Liver (tissue), 9 donors: ENCODE data around the gene SMPD2. TPM values are rescaled to one million over a fixed set of nuclear protein-coding genes. Genes with fewer than 3 reads are reported as not detected.
A peak's percentile ranks its signal among the peaks of the same experiment; 100 is the strongest.

Experiments used
- DNase-seq: peaks from one replicate; pipeline ENCODE4 v3.0.0-alpha.2; 2017; ENCODE audit warnings: low spot score
- H3K27ac ChIP-seq, 2 donors: one replicate each; pipeline ENCODE4 v1.7.0; 2013; ENCODE audit warnings: inconsistent platforms in 2 of 2, low read length in 2 of 2, control low read depth in 1 of 2, low read depth in 1 of 2, mild to moderate bottlenecking in 1 of 2
- H3K27me3 ChIP-seq, 4 donors: one replicate each; pipeline versions ENCODE4 v1.6.1 to v1.7.0; 2013; ENCODE audit warnings: low read length in 3 of 4, inconsistent platforms in 1 of 4, mild to moderate bottlenecking in 1 of 4, moderate library complexity in 1 of 4; ENCODE audit not compliant: control insufficient read depth in 4 of 4, insufficient read depth in 4 of 4
- H3K36me3 ChIP-seq, 4 donors: one replicate each; pipeline versions ENCODE4 v1.6.1 to v1.7.0; 2013; ENCODE audit warnings: low read length in 3 of 4, mild to moderate bottlenecking in 3 of 4, low read depth in 1 of 4, moderate library complexity in 1 of 4; ENCODE audit not compliant: control insufficient read depth in 4 of 4, insufficient read depth in 3 of 4
- H3K4me1 ChIP-seq, 4 donors: one replicate each; pipeline versions ENCODE4 v1.6.1 to v1.7.0; 2013; ENCODE audit warnings: low read length in 3 of 4, mild to moderate bottlenecking in 3 of 4, moderate library complexity in 1 of 4; ENCODE audit not compliant: control insufficient read depth in 4 of 4, insufficient read depth in 4 of 4
- H3K4me3 ChIP-seq, 3 donors: one replicate each; pipeline versions ENCODE4 v1.6.1 to v1.7.0; 2013; ENCODE audit warnings: low read length in 3 of 3, control low read depth in 1 of 3, low read depth in 1 of 3, mild to moderate bottlenecking in 1 of 3
- H3K9ac ChIP-seq, 2 donors: one replicate each; pipeline ENCODE4 v1.7.0; 2013; ENCODE audit warnings: low read length in 2 of 2, mild to moderate bottlenecking in 2 of 2, moderate library complexity in 2 of 2, control low read depth in 1 of 2, low read depth in 1 of 2
- H3K9me3 ChIP-seq, 4 donors: one replicate each; pipeline versions ENCODE4 v1.6.1 to v1.7.0; 2013; ENCODE audit warnings: low read length in 3 of 4; ENCODE audit not compliant: control insufficient read depth in 4 of 4
- EGR1 ChIP-seq, 2 donors: IDR thresholded peaks; 2 replicates each; pipeline ENCODE4 v1.6.1; 2016 to 2018; ENCODE audit warnings: antibody characterized with exemption in 2 of 2, low read depth in 2 of 2
- FOXA1 ChIP-seq: IDR thresholded peaks from 2 replicates; pipeline ENCODE4 v1.6.1; 2016; ENCODE audit warnings: antibody characterized with exemption
- FOXA2 ChIP-seq: IDR thresholded peaks from 2 replicates; pipeline ENCODE4 v1.6.1; 2016; ENCODE audit warnings: antibody characterized with exemption
- GABPA ChIP-seq, 2 donors: IDR thresholded peaks in 1 of 2; conservative IDR thresholded peaks in 1 of 2; 2 replicates each; pipeline ENCODE4 v1.6.1; 2016; ENCODE audit warnings: antibody characterized with exemption in 2 of 2, mild to moderate bottlenecking in 1 of 2, moderate library complexity in 1 of 2
- HNF4A ChIP-seq, 2 donors: conservative IDR thresholded peaks; 2 replicates each; pipeline ENCODE4 v1.6.1; 2016; ENCODE audit warnings: antibody characterized with exemption in 2 of 2, mild to moderate bottlenecking in 2 of 2
- HNF4G ChIP-seq: IDR thresholded peaks from 2 replicates; pipeline ENCODE4 v1.6.1; 2016; ENCODE audit warnings: antibody characterized with exemption
- JUND ChIP-seq, 2 donors: IDR thresholded peaks; 2 replicates each; pipeline ENCODE4 v1.6.1; 2016; ENCODE audit warnings: antibody characterized with exemption in 2 of 2
- NR2F2 ChIP-seq: IDR thresholded peaks from 2 replicates; pipeline ENCODE4 v1.6.1; 2016; ENCODE audit warnings: antibody characterized with exemption
- RAD21 ChIP-seq, 2 donors: IDR thresholded peaks; 2 replicates each; pipeline ENCODE4 v1.6.1; 2016; ENCODE audit warnings: antibody characterized with exemption in 2 of 2, mild to moderate bottlenecking in 2 of 2
- RXRA ChIP-seq, 2 donors: IDR thresholded peaks; 2 replicates each; pipeline ENCODE4 v1.6.1; 2017 to 2018; ENCODE audit warnings: antibody characterized with exemption in 2 of 2, mild to moderate bottlenecking in 1 of 2
- SP1 ChIP-seq: IDR thresholded peaks from 2 replicates; pipeline ENCODE4 v1.6.1; 2018; ENCODE audit warnings: antibody characterized with exemption, mild to moderate bottlenecking
- TAF1 ChIP-seq: conservative IDR thresholded peaks from 2 replicates; pipeline ENCODE4 v1.6.1; 2016; ENCODE audit warnings: antibody characterized with exemption, mild to moderate bottlenecking
- YY1 ChIP-seq: IDR thresholded peaks from 2 replicates; pipeline ENCODE4 v1.6.1; 2016; ENCODE audit warnings: antibody characterized with exemption, mild to moderate bottlenecking
- WGBS: extraction: QIAGEN DNeasy Blood & Tissue Kit; methylation state at CpG from one replicate; pipeline ENCODE4 v1.1.7; 2013; 5-methylcytosine and 5-hydroxymethylcytosine counted together
- polyA plus RNA-seq, 2 donors: library from polyadenylated mRNA; stranded (reverse) in 1 of 2; unstranded in 1 of 2; fragments of 200-250 nt in 1 of 2; fragments of >200 nt in 1 of 2; fragmentation: Nextera tagmentation in 1 of 2; extraction: Ambion mirVana in 1 of 2; gene quantifications; one replicate each; pipeline versions ENCODE4 v1.2.1 to v1.2.3, GENCODE V29; 2013 to 2015
- total RNA-seq, 2 donors: library from RNA; depleted of rRNA; stranded (reverse); fragments of >200 nt; gene quantifications; one replicate each; pipeline ENCODE4 v1.2.3, GENCODE V29; 2014
- TF ChIP-seq, protein P1 (sequence below): IDR thresholded peaks from 2 replicates; pipeline ENCODE4 v1.6.1; 2016; ENCODE audit warnings: antibody characterized with exemption, mild to moderate bottlenecking
- TF ChIP-seq, protein P2 (sequence below): IDR thresholded peaks from 2 replicates; pipeline ENCODE4 v1.6.1; 2016; ENCODE audit warnings: antibody characterized with exemption
- TF ChIP-seq, protein P3 (sequence below): IDR thresholded peaks from 2 replicates; pipeline ENCODE4 v1.6.1; 2016; ENCODE audit warnings: antibody characterized with exemption
- TF ChIP-seq, protein P4 (sequence below): IDR thresholded peaks from 2 replicates; pipeline ENCODE4 v1.6.1; 2016; ENCODE audit warnings: antibody characterized with exemption
- TF ChIP-seq, protein P5 (sequence below): fragments of 150-350 bp; IDR thresholded peaks from 2 replicates; pipeline ENCODE4 v1.5.1; 2017; ENCODE audit warnings: improper control_type of control experiment, low read depth, low read length; ENCODE audit not compliant: missing input control
- donor health status: healthy.
- donor health status: healthy.
- donor health status: healthy.
- donor health status: healthy.
- donor health status: healthy.

The SMPD2 gene
- total and polyA plus RNA-seq, 4 donors = 3.3 to 5.1 (median 4.2) TPM

DNA sequence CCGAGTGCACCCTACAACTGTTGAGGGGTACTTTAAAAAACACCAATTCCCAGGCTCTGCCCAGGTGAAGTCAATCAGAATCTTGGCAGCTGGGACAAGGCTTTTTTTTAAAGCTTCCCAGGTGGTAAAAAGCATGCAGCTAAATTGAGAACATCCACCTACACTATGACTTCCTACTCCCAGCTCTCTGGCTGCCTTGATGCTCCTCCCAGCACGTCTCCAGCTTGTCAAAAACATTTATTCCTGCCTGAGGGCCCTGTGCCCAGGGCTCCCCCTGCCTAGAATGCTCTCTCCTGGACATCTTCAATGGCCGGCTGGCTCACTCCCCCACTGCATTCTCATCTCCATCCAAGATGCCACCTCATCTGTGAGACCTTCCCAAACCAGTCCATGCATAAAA is 32.6 kb downstream of the SMPD2 start:
- peaks cover 8 to 35% (median 28%) of the 10 kb centered on the region in 4 donors for H3K36me3 ChIP-seq
- no peak overlapping the region for H3K4me3 ChIP-seq
- 96% methylated on average over 3 of the region's 3 CpGs for WGBS
- H3K9ac ChIP-seq = no peak overlapping the region
- H3K27me3 ChIP-seq = no peaks in the 10 kb centered on the region
- TF ChIP-seq, protein P1, sequence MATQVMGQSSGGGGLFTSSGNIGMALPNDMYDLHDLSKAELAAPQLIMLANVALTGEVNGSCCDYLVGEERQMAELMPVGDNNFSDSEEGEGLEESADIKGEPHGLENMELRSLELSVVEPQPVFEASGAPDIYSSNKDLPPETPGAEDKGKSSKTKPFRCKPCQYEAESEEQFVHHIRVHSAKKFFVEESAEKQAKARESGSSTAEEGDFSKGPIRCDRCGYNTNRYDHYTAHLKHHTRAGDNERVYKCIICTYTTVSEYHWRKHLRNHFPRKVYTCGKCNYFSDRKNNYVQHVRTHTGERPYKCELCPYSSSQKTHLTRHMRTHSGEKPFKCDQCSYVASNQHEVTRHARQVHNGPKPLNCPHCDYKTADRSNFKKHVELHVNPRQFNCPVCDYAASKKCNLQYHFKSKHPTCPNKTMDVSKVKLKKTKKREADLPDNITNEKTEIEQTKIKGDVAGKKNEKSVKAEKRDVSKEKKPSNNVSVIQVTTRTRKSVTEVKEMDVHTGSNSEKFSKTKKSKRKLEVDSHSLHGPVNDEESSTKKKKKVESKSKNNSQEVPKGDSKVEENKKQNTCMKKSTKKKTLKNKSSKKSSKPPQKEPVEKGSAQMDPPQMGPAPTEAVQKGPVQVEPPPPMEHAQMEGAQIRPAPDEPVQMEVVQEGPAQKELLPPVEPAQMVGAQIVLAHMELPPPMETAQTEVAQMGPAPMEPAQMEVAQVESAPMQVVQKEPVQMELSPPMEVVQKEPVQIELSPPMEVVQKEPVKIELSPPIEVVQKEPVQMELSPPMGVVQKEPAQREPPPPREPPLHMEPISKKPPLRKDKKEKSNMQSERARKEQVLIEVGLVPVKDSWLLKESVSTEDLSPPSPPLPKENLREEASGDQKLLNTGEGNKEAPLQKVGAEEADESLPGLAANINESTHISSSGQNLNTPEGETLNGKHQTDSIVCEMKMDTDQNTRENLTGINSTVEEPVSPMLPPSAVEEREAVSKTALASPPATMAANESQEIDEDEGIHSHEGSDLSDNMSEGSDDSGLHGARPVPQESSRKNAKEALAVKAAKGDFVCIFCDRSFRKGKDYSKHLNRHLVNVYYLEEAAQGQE = no peak
- TF ChIP-seq NR2F2 (no peak), TAF1 (no peak), EGR1 (IDR thresholded peaks at IDR 0.05; ENCODE audit: low read depth in 2 of 2) (no peak), FOXA1 (no peak), HNF4A (conservative IDR thresholded peaks at IDR 0.05) (no peak), RXRA (IDR thresholded peaks at IDR 0.05) (no peak)
- TF ChIP-seq, protein P2, sequence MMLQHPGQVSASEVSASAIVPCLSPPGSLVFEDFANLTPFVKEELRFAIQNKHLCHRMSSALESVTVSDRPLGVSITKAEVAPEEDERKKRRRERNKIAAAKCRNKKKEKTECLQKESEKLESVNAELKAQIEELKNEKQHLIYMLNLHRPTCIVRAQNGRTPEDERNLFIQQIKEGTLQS = no peak
- no peak overlapping the region for H3K27ac ChIP-seq
- no peak for DNase-seq
- H3K4me1 ChIP-seq = peaks cover 0 to 6% (median 3%) of the 10 kb centered on the region in 4 donors
- H3K9me3 ChIP-seq = no peaks in the 10 kb centered on the region

DNA sequence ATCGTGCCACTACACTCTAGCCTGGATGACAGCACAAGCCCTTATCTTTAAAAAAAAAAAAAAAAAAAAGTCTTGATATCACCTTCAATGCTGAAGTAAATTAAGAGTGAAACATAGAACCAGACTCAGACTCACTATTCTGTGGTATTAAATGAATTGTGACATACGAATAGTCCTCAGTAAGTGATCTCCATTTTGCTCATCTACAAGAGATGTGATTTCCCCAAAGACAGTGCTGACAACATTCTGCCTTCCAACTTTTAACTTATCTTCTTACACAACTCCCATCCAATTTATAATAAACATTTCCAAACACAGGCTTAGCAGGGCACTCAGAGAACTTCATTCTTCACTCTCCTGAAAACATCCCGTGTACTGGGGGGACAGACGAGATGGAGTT is 34.5 kb downstream of the SMPD2 start:
- H3K36me3 ChIP-seq = peaks cover 8 to 32% (median 24%) of the 10 kb centered on the region in 4 donors
- WGBS = 95% methylated on average over 4 of the region's 4 CpGs

DNA sequence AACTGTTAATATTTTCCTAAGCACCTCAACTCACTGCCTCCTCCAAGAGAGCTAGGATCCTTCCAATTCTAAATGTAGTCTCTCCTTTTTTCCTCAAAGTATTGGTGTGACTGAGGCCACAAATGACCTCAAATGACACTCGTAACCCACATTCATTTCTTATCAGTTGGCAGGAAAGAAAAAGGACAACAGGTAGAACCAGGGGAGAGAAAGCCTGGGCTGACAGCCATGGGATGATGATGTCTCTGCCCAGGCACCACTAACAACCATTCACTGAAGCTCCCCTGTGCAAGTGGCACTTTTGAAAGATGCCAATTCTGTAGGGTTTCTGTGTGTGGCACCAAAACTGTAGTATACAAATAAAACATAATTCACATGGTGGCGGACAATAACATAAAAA is 35.1 kb downstream of the SMPD2 start:
- H3K4me3 ChIP-seq = no peak overlapping the region
- peaks cover 0 to 9% (median 6%) of the 10 kb centered on the region in 4 donors for H3K4me1 ChIP-seq
- 67% methylated on average over 2 of the region's 2 CpGs for WGBS
- no peaks in the 10 kb centered on the region for H3K27me3 ChIP-seq
- no peak overlapping the region for H3K9ac ChIP-seq
- H3K27ac ChIP-seq = no peak overlapping the region
- H3K9me3 ChIP-seq = no peaks in the 10 kb centered on the region
- DNase-seq = no peak
- H3K36me3 ChIP-seq = peaks cover 8 to 27% (median 22%) of the 10 kb centered on the region in 4 donors
- TF ChIP-seq EGR1 (IDR thresholded peaks at IDR 0.05; ENCODE audit: low read depth in 2 of 2) = no peak
- TF ChIP-seq NR2F2 = no peak
- no peak for TF ChIP-seq FOXA2
- TF ChIP-seq GABPA (IDR thresholded peaks at IDR 0.05 in 1 of 2, conservative IDR thresholded peaks at IDR 0.05 in 1 of 2) = no peak
- peak; percentile 27 for TF ChIP-seq SP1
- TF ChIP-seq RXRA (IDR thresholded peaks at IDR 0.05) = peak; percentile 78 to 90
- TF ChIP-seq, protein P3, sequence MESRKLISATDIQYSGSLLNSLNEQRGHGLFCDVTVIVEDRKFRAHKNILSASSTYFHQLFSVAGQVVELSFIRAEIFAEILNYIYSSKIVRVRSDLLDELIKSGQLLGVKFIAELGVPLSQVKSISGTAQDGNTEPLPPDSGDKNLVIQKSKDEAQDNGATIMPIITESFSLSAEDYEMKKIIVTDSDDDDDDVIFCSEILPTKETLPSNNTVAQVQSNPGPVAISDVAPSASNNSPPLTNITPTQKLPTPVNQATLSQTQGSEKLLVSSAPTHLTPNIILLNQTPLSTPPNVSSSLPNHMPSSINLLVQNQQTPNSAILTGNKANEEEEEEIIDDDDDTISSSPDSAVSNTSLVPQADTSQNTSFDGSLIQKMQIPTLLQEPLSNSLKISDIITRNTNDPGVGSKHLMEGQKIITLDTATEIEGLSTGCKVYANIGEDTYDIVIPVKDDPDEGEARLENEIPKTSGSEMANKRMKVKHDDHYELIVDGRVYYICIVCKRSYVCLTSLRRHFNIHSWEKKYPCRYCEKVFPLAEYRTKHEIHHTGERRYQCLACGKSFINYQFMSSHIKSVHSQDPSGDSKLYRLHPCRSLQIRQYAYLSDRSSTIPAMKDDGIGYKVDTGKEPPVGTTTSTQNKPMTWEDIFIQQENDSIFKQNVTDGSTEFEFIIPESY = no peak
- peak; percentile 48 for TF ChIP-seq YY1
- no peak for TF ChIP-seq HNF4G
- TF ChIP-seq RAD21 (IDR thresholded peaks at IDR 0.05) = peak in 1 of 2 donors; percentile 43
- TF ChIP-seq, protein P2 = no peak
- no peak for TF ChIP-seq TAF1
- no peak for TF ChIP-seq FOXA1
- no peak for TF ChIP-seq JUND (IDR thresholded peaks at IDR 0.05)
- TF ChIP-seq, protein P4, sequence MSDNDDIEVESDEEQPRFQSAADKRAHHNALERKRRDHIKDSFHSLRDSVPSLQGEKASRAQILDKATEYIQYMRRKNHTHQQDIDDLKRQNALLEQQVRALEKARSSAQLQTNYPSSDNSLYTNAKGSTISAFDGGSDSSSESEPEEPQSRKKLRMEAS = no peak
- TF ChIP-seq, protein P5, sequence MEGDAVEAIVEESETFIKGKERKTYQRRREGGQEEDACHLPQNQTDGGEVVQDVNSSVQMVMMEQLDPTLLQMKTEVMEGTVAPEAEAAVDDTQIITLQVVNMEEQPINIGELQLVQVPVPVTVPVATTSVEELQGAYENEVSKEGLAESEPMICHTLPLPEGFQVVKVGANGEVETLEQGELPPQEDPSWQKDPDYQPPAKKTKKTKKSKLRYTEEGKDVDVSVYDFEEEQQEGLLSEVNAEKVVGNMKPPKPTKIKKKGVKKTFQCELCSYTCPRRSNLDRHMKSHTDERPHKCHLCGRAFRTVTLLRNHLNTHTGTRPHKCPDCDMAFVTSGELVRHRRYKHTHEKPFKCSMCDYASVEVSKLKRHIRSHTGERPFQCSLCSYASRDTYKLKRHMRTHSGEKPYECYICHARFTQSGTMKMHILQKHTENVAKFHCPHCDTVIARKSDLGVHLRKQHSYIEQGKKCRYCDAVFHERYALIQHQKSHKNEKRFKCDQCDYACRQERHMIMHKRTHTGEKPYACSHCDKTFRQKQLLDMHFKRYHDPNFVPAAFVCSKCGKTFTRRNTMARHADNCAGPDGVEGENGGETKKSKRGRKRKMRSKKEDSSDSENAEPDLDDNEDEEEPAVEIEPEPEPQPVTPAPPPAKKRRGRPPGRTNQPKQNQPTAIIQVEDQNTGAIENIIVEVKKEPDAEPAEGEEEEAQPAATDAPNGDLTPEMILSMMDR = no peak
- peak; percentile 15 to 21 for TF ChIP-seq HNF4A (conservative IDR thresholded peaks at IDR 0.05)

More for the DNA sequence above, 34.5 kb downstream of the SMPD2 start:
- no peak overlapping the region for H3K27ac ChIP-seq
- H3K4me1 ChIP-seq = peaks cover 0 to 9% (median 6%) of the 10 kb centered on the region in 4 donors
- H3K4me3 ChIP-seq = no peak overlapping the region
- TF ChIP-seq RAD21 (IDR thresholded peaks at IDR 0.05) = no peak
- no peak for TF ChIP-seq RXRA (IDR thresholded peaks at IDR 0.05)
- no peak for TF ChIP-seq HNF4G
- no peaks in the 10 kb centered on the region for H3K27me3 ChIP-seq
- no peak for DNase-seq
- no peak overlapping the region for H3K9ac ChIP-seq
- H3K9me3 ChIP-seq = no peaks in the 10 kb centered on the region
